A549 (cell line): ENCODE measurements around the gene C15orf62.

Source experiments
- CHD2 ChIP-seq: fragments of 150-350 bp; IDR thresholded peaks from 2 replicates; pipeline ENCODE4 v1.6.1; 2014; ENCODE audit warnings: low read length; ENCODE audit not compliant: partially characterized antibody
- CTCF ChIP-seq: fragments of >200 bp; sonication (Bioruptor Twin); formaldehyde crosslinking; IDR thresholded peaks from 3 replicates; pipeline ENCODE4 v1.5.1; 2016
- HOXA7 ChIP-seq: fragments of 250-450 bp; sonication (Bioruptor Pico); IDR thresholded peaks from 2 replicates; pipeline ENCODE4 v1.5.0; 2020; ENCODE audit warnings: mild to moderate bottlenecking, moderate library complexity
- MYC ChIP-seq: IDR thresholded peaks from 2 replicates; pipeline ENCODE4 v1.6.1; 2012; ENCODE audit warnings: mild to moderate bottlenecking, inconsistent platforms, low read length, improper control_type of control experiment, borderline replicate concordance
- RAD21 ChIP-seq, 2 experiments: fragments of >200 bp in 1 of 2; sonication (Bioruptor Twin) in 1 of 2; formaldehyde crosslinking in 1 of 2; IDR thresholded peaks in 1 of 2; conservative IDR thresholded peaks in 1 of 2; 2 replicates in 1 of 2; 3 replicates in 1 of 2; pipeline ENCODE4 v1.6.1; 2012 to 2018; ENCODE audit warnings: inconsistent platforms in 1 of 2
- REST ChIP-seq: fragments of 200-600 bp; sonication (generic); IDR thresholded peaks from 2 replicates; pipeline ENCODE4 v1.6.1; 2016; ENCODE audit warnings: antibody characterized with exemption, mild to moderate bottlenecking, moderate library complexity
- RFX5 ChIP-seq: fragments of 450-650 bp; IDR thresholded peaks from 2 replicates; pipeline ENCODE4 v1.7.1; 2014; ENCODE audit warnings: antibody characterized with exemption, mild to moderate bottlenecking, moderate library complexity
- ZFP36 ChIP-seq: fragments of 450-650 bp; IDR thresholded peaks from 2 replicates; pipeline ENCODE4 v1.6.1; 2014; ENCODE audit warnings: borderline replicate concordance; ENCODE audit not compliant: partially characterized antibody

GRCh38 chr15:40739854-40740253, 29.9 kb upstream of the C15orf62 start:
- TF ChIP-seq CTCF (no peak), MYC (no peak), RAD21 (conservative IDR thresholded peaks at IDR 0.05 in 1 of 2, IDR thresholded peaks at IDR 0.05 in 1 of 2) (no peak), RFX5 (no peak), CHD2 (no peak), REST (no peak), ZFP36 (no peak), HOXA7 (no peak)
